ENCODE results near the gene WDR70. TPM values are rescaled to one million over a fixed set of nuclear protein-coding genes. Genes with fewer than 3 reads are reported as not detected.

The WDR70 gene
- total and polyA plus RNA-seq, 10 of the 15 experiments (the other 5 are each of a cell fraction or from before 2014, with no cell fraction given): 10.9 to 33.6 (median 29.1) TPM

DNA sequence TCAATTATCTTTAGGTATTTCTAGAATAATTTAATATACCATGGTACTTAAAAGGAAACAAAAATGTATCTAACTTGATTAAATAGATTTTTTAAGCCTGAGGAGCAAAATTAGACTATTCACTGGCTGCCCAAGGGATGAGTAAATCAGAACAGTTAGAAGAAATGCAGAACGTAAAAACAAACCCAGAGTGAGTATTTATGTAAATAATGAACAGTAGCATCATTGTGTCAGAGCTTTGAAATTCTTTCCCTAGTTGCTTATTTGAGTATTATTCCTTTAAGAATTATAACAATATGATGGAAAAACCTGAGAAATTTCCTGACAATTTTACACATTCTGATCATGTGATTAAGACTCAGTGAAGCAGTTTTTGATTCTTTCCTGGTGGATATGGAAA is 259.8 kb downstream of the WDR70 start:
- FAIRE-seq: no peak

DNA sequence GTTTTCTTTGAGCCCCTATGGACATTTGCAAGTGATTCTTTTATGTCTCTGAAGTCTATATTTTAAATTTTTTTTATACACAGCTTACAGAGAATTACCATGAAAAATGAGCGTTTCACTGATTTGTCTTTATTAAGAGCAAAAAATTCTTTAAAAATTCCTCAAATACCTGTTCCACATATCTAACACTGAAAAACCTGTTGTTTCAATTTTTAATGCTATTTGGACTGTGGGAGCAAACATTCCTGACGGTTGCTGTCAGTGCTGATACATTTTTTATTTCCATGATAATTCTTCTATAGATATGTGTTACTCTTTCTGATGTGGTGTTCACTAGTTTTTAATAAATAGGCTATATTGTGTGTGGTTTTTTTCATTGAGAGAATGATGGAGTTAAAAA is 261.0 kb downstream of the WDR70 start:
- H2AFZ ChIP-seq (ENCODE audit: control insufficient read depth, low read depth, low read length): no peak overlapping the region
- no peaks in the 10 kb centered on the region for H3K4me1 ChIP-seq (ENCODE audit: control insufficient read depth, insufficient read depth, low read length)
- H3K9ac ChIP-seq (ENCODE audit: control insufficient read depth, insufficient read depth, low read length): no peak overlapping the region
- no peak for FAIRE-seq
- SMC1A ChIA-PET (ENCODE audit: uncharacterized antibody, unreplicated experiment): no interaction called here
- H3K36me3 ChIP-seq (ENCODE audit: control insufficient read depth in 2 of 2, insufficient read depth in 2 of 2, low read length in 1 of 2): no peaks in the 10 kb centered on the region
- 96% methylated on average over 2 of the region's 2 CpGs for WGBS (ENCODE audit: insufficient coverage, insufficient replicate concordance, low lambda C conversion rate, missing lambda C conversion rate)
- no peaks in the 10 kb centered on the region for H3K9me3 ChIP-seq (replicated peaks; ENCODE audit: control insufficient read depth, insufficient read depth, low read length)
- no peak for ATAC-seq
- no peaks in the 10 kb centered on the region for H4K20me1 ChIP-seq (ENCODE audit: control insufficient read depth, insufficient read depth)
- intact Hi-C loops (cut with micrococcal nuclease; ENCODE audit: unreplicated experiment): no loop called here
- in situ Hi-C loops (cut with MboI): no loop called here
- DNase-seq (ENCODE audit: low read depth, low spot score): no peak
- no peaks in the 10 kb centered on the region for H3K27me3 ChIP-seq (replicated peaks in 1 of 2; ENCODE audit: control insufficient read depth in 2 of 2, insufficient read depth in 2 of 2, low read length in 1 of 2)
- H3K27ac ChIP-seq (ENCODE audit: control insufficient read depth, insufficient read depth): no peak overlapping the region
- H3K4me3 ChIP-seq: no peak overlapping the region
- BruUV-seq (replicated peaks): no TSS peak
- POLR2A ChIA-PET: no interaction called here
- H3K79me2 ChIP-seq (ENCODE audit: control insufficient read depth, insufficient read depth, low read length): no peaks in the 10 kb centered on the region
- CTCF ChIA-PET: interaction anchor here (0.8 to 1.1 kb wide), 2 partner anchors 12 to 227 kb away, joined by 3 read pairs; no protein-coding TSS in a partner anchor
- RAD21 ChIA-PET (ENCODE audit: unreplicated experiment): no interaction called here
- H3K4me2 ChIP-seq (ENCODE audit: control insufficient read depth, insufficient read depth): no peak overlapping the region
- TF ChIP-seq BCL11A (IDR thresholded peaks at IDR 0.05; ENCODE audit: low read depth, low read length) (no peak), HDAC6 (IDR thresholded peaks at IDR 0.05; ENCODE audit: unreplicated experiment) (no peak), NR2C2 (IDR thresholded peaks at IDR 0.05; ENCODE audit: borderline replicate concordance, control insufficient read depth, insufficient read length, low read depth) (no peak), JUND (IDR thresholded peaks at IDR 0.05; ENCODE audit: low read depth, low read length) (no peak), CHD4 (IDR thresholded peaks at IDR 0.05) (no peak), BMI1 (IDR thresholded peaks at IDR 0.05; ENCODE audit: borderline replicate concordance) (no peak), ZNF217 (IDR thresholded peaks at IDR 0.05) (no peak), EZH2 (IDR thresholded peaks at IDR 0.05; ENCODE audit: borderline replicate concordance, control insufficient read depth, low read depth, low read length) (no peak), SREBF2 (IDR thresholded peaks at IDR 0.05; ENCODE audit: low read length) (no peak)
- TF ChIP-seq, protein P1, sequence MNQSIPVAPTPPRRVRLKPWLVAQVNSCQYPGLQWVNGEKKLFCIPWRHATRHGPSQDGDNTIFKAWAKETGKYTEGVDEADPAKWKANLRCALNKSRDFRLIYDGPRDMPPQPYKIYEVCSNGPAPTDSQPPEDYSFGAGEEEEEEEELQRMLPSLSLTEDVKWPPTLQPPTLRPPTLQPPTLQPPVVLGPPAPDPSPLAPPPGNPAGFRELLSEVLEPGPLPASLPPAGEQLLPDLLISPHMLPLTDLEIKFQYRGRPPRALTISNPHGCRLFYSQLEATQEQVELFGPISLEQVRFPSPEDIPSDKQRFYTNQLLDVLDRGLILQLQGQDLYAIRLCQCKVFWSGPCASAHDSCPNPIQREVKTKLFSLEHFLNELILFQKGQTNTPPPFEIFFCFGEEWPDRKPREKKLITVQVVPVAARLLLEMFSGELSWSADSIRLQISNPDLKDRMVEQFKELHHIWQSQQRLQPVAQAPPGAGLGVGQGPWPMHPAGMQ (IDR thresholded peaks at IDR 0.05; ENCODE audit: borderline replicate concordance): no peak
- TF ChIP-seq, protein P2, sequence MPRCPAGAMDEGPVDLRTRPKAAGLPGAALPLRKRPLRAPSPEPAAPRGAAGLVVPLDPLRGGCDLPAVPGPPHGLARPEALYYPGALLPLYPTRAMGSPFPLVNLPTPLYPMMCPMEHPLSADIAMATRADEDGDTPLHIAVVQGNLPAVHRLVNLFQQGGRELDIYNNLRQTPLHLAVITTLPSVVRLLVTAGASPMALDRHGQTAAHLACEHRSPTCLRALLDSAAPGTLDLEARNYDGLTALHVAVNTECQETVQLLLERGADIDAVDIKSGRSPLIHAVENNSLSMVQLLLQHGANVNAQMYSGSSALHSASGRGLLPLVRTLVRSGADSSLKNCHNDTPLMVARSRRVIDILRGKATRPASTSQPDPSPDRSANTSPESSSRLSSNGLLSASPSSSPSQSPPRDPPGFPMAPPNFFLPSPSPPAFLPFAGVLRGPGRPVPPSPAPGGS (IDR thresholded peaks at IDR 0.05; ENCODE audit: borderline replicate concordance, insufficient read depth, low read depth, low read length, poor library complexity, severe bottlenecking): no peak
- TF ChIP-seq, protein P3, sequence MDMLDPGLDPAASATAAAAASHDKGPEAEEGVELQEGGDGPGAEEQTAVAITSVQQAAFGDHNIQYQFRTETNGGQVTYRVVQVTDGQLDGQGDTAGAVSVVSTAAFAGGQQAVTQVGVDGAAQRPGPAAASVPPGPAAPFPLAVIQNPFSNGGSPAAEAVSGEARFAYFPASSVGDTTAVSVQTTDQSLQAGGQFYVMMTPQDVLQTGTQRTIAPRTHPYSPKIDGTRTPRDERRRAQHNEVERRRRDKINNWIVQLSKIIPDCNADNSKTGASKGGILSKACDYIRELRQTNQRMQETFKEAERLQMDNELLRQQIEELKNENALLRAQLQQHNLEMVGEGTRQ (IDR thresholded peaks at IDR 0.05; ENCODE audit: borderline replicate concordance, low read depth, low read length): no peak

More for the DNA sequence above, 259.8 kb downstream of the WDR70 start:
- in situ Hi-C loops (cut with MboI) (no loop called here), intact Hi-C loops (cut with micrococcal nuclease; ENCODE audit: unreplicated experiment) (no loop called here)
- SMC1A ChIA-PET (ENCODE audit: uncharacterized antibody, unreplicated experiment): no interaction called here
- H3K27me3 ChIP-seq (replicated peaks in 1 of 2; ENCODE audit: control insufficient read depth in 2 of 2, insufficient read depth in 2 of 2, low read length in 1 of 2): no peaks in the 10 kb centered on the region
- RAD21 ChIA-PET (ENCODE audit: unreplicated experiment): no interaction called here
- no peaks in the 10 kb centered on the region for H3K79me2 ChIP-seq (ENCODE audit: control insufficient read depth, insufficient read depth, low read length)
- no peak overlapping the region for H3K4me2 ChIP-seq (ENCODE audit: control insufficient read depth, insufficient read depth)
- H2AFZ ChIP-seq (ENCODE audit: control insufficient read depth, low read depth, low read length): no peak overlapping the region
- 92% methylated on average over 1 of the region's 1 CpG for WGBS (ENCODE audit: insufficient coverage, insufficient replicate concordance, low lambda C conversion rate, missing lambda C conversion rate)
- CTCF ChIA-PET: interaction anchor here (1.1 kb wide), 1 partner anchor 226 kb away, joined by 3 read pairs; no protein-coding TSS in a partner anchor
- POLR2A ChIA-PET: no interaction called here
- DNase-seq (ENCODE audit: low read depth, low spot score): no peak
- no peak overlapping the region for H3K27ac ChIP-seq (ENCODE audit: control insufficient read depth, insufficient read depth)
- TF ChIP-seq, protein P4, sequence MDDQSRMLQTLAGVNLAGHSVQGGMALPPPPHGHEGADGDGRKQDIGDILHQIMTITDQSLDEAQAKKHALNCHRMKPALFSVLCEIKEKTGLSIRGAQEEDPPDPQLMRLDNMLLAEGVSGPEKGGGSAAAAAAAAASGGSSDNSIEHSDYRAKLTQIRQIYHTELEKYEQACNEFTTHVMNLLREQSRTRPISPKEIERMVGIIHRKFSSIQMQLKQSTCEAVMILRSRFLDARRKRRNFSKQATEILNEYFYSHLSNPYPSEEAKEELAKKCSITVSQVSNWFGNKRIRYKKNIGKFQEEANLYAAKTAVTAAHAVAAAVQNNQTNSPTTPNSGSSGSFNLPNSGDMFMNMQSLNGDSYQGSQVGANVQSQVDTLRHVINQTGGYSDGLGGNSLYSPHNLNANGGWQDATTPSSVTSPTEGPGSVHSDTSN (IDR thresholded peaks at IDR 0.05; ENCODE audit: insufficient replicate concordance, low read depth, low read length): no peak
- no peaks in the 10 kb centered on the region for H3K36me3 ChIP-seq (ENCODE audit: control insufficient read depth in 2 of 2, insufficient read depth in 2 of 2, low read length in 1 of 2)
- no peaks in the 10 kb centered on the region for H4K20me1 ChIP-seq (ENCODE audit: control insufficient read depth, insufficient read depth)
- ATAC-seq: no peak
- BruUV-seq (replicated peaks): no TSS peak
- no peak overlapping the region for H3K9ac ChIP-seq (ENCODE audit: control insufficient read depth, insufficient read depth, low read length)
- no peaks in the 10 kb centered on the region for H3K9me3 ChIP-seq (replicated peaks; ENCODE audit: control insufficient read depth, insufficient read depth, low read length)
- no peaks in the 10 kb centered on the region for H3K4me1 ChIP-seq (ENCODE audit: control insufficient read depth, insufficient read depth, low read length)
- H3K4me3 ChIP-seq: no peak overlapping the region

Data from GM12878 (cell line).